ENCODE measurements around the gene ERMARD.

DNA sequence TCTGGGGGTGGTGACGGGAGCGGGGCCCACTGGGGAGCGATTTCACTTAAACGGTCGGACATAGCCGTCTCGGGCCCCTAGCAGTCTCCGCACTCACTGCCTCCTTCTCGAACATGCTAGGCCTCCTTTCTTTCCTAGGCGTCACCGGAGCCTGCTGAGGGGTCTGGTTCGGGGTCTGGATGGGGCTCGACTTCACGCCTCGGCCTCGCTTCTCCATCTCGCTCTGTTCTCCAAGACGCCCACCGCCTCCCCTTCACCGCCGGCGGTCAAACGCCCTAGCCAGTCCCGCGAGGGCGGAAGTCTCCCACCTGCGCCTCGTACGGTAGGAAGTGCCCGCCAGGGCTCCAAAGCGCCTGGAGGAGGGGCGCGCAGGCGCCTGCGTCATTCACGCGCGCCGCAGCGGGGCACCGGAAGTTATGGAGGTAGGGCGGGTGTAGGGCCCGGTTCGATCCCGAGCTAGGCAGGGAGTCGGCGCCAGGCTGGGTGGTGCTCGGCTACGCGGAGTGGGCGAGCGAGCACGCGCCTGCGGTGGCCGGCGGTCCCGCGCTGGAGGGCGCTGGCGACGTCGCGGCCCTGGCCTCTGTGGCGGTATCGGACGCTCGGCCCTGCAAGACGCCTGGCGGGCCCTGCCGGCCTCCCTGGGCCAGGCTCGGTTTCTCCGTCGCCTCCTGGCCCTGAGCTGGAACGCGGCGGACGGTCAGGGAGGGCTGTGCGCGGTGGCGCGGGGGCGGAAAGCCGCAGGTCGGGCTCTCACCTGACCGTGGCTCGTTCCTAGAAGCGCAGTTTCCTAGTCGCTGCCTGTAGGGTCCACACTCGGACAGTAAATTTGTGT is at the start of gene ERMARD, which contains the start of gene DYNLT2:
- TF ChIP-seq POLR2A (IDR thresholded peaks at IDR 0.05) (peak in 1 of 2 donors; percentile 66), CTCF (IDR thresholded peaks at IDR 0.05) (no peak)

All from lower leg skin (tissue), 3 donors.